ENCODE measurements around the gene PANK3. TPM values are rescaled to one million over a fixed set of nuclear protein-coding genes. Genes with fewer than 3 reads are reported as not detected.

The PANK3 gene
- total and polyA plus RNA-seq, 8 donors = 4.8 to 104 (median 12.2) TPM

DNA sequence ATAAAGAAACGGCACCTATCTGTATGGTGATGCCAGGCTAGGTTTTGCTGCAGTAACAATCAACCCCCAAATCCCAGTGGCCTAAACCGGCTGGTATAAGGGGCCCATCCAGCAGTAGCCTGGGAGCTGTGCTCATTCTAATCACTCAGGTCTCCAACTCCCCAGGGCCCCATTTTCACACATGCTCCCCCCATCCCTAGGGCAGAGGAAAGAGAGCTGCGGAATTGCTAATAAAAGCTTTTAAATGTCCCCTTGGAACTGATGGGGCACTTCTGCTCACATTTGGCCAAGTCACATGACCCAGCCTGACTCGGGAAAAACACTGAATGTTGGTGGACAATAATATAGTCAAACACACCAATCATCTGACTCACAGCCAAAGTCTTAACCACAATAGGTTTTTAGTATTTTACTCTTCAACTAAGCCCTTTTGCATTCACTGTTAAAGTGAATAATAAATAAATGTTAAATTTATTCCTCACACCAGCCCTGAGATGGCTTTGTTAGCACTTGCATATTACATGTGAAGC lies 48.5 kb downstream of the PANK3 start:
- H3K27ac ChIP-seq = no peak overlapping the region
- peaks cover 4 to 15% (median 9%) of the 10 kb centered on the region in 4 donors for H3K4me1 ChIP-seq
- no peak for DNase-seq
- no peaks in the 10 kb centered on the region for H3K36me3 ChIP-seq
- H3K27me3 ChIP-seq = peaks cover 0 to 58% (median 34%) of the 10 kb centered on the region in 3 donors
- TF ChIP-seq, protein P1, sequence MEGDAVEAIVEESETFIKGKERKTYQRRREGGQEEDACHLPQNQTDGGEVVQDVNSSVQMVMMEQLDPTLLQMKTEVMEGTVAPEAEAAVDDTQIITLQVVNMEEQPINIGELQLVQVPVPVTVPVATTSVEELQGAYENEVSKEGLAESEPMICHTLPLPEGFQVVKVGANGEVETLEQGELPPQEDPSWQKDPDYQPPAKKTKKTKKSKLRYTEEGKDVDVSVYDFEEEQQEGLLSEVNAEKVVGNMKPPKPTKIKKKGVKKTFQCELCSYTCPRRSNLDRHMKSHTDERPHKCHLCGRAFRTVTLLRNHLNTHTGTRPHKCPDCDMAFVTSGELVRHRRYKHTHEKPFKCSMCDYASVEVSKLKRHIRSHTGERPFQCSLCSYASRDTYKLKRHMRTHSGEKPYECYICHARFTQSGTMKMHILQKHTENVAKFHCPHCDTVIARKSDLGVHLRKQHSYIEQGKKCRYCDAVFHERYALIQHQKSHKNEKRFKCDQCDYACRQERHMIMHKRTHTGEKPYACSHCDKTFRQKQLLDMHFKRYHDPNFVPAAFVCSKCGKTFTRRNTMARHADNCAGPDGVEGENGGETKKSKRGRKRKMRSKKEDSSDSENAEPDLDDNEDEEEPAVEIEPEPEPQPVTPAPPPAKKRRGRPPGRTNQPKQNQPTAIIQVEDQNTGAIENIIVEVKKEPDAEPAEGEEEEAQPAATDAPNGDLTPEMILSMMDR (IDR thresholded peaks at IDR 0.05) = no peak
- TF ChIP-seq EP300 (IDR thresholded peaks at IDR 0.05) (no peak), POLR2AphosphoS5 (IDR thresholded peaks at IDR 0.05) (no peak), POLR2A (IDR thresholded peaks at IDR 0.05) (no peak)
- no peak overlapping the region for H3K4me3 ChIP-seq
- peaks cover 0 to 10% (median 6%) of the 10 kb centered on the region in 4 donors for H3K9me3 ChIP-seq
- 72 to 83% (median 77%) methylated on average over 4 of the region's 4 CpGs for WGBS, 5 donors
- intact Hi-C loops (cut with DNase I; ENCODE audit: low total_unique reads) = no loop called here

DNA sequence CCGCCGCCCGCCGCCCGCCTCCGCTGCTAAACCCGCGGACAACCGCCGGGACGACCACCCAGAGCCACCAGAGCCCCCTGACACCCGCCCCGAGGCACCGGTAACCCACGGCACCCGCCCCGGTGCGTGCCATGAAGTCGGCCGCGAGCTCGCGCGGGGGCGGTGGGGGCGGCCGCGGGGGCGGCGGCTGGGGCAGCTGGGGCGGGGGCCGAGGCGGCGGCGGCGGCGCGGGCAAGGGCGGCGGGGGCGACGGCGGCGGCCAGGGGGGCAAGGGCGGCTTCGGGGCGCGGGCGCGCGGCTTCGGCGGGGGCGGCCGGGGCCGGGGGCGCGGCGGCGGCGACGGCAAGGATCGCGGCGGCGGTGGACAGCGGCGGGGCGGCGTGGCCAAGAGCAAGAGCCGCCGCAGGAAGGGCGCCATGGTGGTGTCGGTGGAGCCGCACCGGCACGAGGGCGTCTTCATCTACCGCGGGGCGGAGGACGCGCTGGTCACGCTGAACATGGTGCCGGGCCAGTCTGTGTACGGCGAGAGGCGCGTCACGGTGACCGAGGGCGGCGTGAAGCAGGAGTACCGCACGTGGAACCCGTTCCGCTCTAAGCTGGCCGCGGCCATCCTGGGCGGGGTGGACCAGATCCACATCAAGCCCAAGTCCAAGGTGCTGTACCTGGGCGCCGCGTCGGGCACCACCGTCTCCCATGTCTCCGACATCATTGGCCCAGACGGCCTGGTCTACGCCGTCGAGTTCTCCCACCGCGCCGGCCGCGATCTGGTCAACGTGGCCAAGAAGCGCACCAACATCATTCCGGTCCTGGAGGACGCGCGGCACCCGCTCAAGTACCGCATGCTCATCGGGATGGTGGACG lies 49.6 kb downstream of the PANK3 start:
- WGBS, 5 donors = 17 to 67% (median 21%) methylated on average over 15 to 125 of the region's 125 CpGs
- intact Hi-C loops (cut with DNase I; ENCODE audit: low total_unique reads) = no loop called here
- Histone ChIP-seq H3K36me3 (no peaks in the 10 kb centered on the region), H3K27me3 (peaks cover 0 to 58% (median 34%) of the 10 kb centered on the region in 3 donors), H3K4me1 (peaks cover 4 to 15% (median 9%) of the 10 kb centered on the region in 4 donors), H3K27ac (no peak overlapping the region), H3K4me3 (peak overlapping the region; percentile 44 to 56 (median 47)), H3K9me3 (peaks cover 0 to 10% (median 6%) of the 10 kb centered on the region in 4 donors)
- TF ChIP-seq EP300 (IDR thresholded peaks at IDR 0.05) = no peak
- TF ChIP-seq POLR2AphosphoS5 (IDR thresholded peaks at IDR 0.05) = no peak
- TF ChIP-seq, protein P1 (IDR thresholded peaks at IDR 0.05) = no peak
- TF ChIP-seq POLR2A (IDR thresholded peaks at IDR 0.05) = no peak
- peak in 1 of 2 donors; percentile 56 for DNase-seq

DNA sequence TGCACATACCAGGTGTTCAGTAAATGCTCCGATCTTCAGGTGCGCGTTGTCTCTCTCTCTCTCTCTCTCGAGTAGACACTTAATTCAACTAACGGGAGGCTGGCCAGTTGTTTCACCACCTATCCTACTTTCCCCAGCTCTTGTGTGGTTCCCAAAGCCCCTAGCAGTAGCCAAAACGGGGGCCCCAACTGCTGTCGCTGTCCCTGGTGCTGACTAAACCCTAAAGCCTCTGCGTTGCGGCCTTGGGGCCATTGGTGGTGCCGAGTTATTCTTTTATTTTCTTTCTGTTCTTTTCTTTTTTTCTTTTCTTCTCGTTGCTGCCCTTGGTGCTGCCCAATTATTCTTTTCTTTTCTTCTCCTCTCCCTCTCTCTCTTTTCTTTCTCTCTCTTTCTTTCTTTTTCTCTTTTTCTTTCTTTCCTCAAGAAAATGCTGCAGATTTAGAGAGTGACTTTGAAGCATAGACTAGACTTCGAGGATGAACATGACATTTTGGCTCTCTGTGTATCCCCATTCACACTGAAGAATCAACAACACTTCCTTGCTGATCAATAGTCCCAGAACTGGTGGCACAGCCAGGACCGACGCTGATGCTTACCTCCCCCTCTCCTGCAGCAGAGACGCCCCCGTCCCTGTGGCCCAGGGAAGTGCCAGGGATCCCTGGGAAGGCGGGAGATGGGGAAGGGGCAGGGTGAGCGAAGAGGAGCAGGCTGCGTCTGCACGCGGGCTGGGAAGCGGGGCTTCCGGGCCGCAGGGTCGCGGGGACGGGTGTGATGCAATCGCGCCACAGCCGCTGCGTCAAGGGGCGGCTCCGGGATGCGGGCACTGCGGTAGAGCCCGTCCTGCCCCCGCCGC lies 50.4 kb downstream of the PANK3 start, which contains the start of gene FBLL1:
FBLL1 (plus strand) TSS at position 785 of the 853 bp plus-strand sequence. CDS start 200 bp downstream, outside the sequence.
- peak in 1 of 2 donors; percentile 80 for DNase-seq
- Histone ChIP-seq H3K4me3 (peak within 1 kb of the TSS; percentile 44 to 56 (median 47)), H3K9me3 (peaks cover 0 to 10% (median 6%) of the 10 kb centered on the region in 4 donors), H3K4me1 (peaks cover 4 to 15% (median 9%) of the 10 kb centered on the region in 4 donors), H3K36me3 (peaks cover 0 to 2% (median under 1%) of the 10 kb centered on the region in 4 donors), H3K27ac (no peak within 1 kb of the TSS), H3K27me3 (peaks cover 0 to 56% (median 34%) of the 10 kb centered on the region in 3 donors)
- intact Hi-C loops (cut with DNase I; ENCODE audit: low total_unique reads) = no loop called here
- no peak for TF ChIP-seq POLR2AphosphoS5 (IDR thresholded peaks at IDR 0.05)
- no peak for TF ChIP-seq EP300 (IDR thresholded peaks at IDR 0.05)
- no peak for TF ChIP-seq POLR2A (IDR thresholded peaks at IDR 0.05)
- TF ChIP-seq, protein P1 (IDR thresholded peaks at IDR 0.05) = no peak
- WGBS, 5 donors = 13 to 22% (median 17%) methylated on average over 21 to 38 of the region's 38 CpGs
